GM18867 (cell line): Measurements from ENCODE around the gene FAM118A.
"Not testable (repeated sequence)": the region's sequence is repeated elsewhere in the genome, so short reads cannot be mapped to it uniquely, and the experiment has no call there.

Experiments
- ATAC-seq: cut with Tn5 transposase; IDR thresholded peaks from one replicate; pipeline ENCODE4 v1.9.1; 2021; ENCODE audit warnings: mild to moderate bottlenecking, moderate library complexity; ENCODE audit not compliant: unreplicated experiment

The FAM118A gene

GRCh38 chr22:45328822-45329529 is 19.2 kb downstream of the FAM118A start:
- no peak for ATAC-seq

- ATAC-seq, result no peak
These were observed 19.8 kb downstream of the FAM118A start for GRCh38 chr22:45329530-45329936.

- ATAC-seq, result no peak
These were observed 20.8 kb downstream of the FAM118A start for GRCh38 chr22:45330548-45330947.

- no peak for ATAC-seq
These were observed 21.8 kb downstream of the FAM118A start for GRCh38 chr22:45331486-45331885.

GRCh38 chr22:45332001-45332400 is 22.3 kb downstream of the FAM118A start:
- no peak for ATAC-seq

GRCh38 chr22:45334068-45334467 is 24.3 kb downstream of the FAM118A start:
- no peak for ATAC-seq

- ATAC-seq, result no peak
These were observed 24.8 kb downstream of the FAM118A start for GRCh38 chr22:45334528-45334927.

- ATAC-seq, result no peak
These were observed 25.5 kb downstream of the FAM118A start for GRCh38 chr22:45335021-45335818.

- no peak for ATAC-seq
These were observed 26.3 kb downstream of the FAM118A start for GRCh38 chr22:45335854-45336522.

- ATAC-seq, result no peak
These were observed 27.3 kb downstream of the FAM118A start for GRCh38 chr22:45336971-45337431.

- no peak for ATAC-seq
These were observed 27.8 kb downstream of the FAM118A start for GRCh38 chr22:45337536-45337935.

- no peak for ATAC-seq
These were observed 29.1 kb downstream of the FAM118A start for GRCh38 chr22:45338795-45339194.

- ATAC-seq, result no peak
These were observed 30.6 kb downstream of the FAM118A start for GRCh38 chr22:45340323-45340722.

- no peak for ATAC-seq
These were observed 31.8 kb downstream of the FAM118A start for GRCh38 chr22:45341498-45341897.

- ATAC-seq, result no peak
These were observed 33.4 kb downstream of the FAM118A start for GRCh38 chr22:45343143-45343542.

GRCh38 chr22:45344334-45344733 is 34.6 kb downstream of the FAM118A start:
- ATAC-seq, result no peak

GRCh38 chr22:45349916-45350315 is 40.2 kb downstream of the FAM118A start:
- no peak for ATAC-seq

- no peak for ATAC-seq
These were observed 42.2 kb downstream of the FAM118A start for GRCh38 chr22:45351956-45352355.

- ATAC-seq, result not testable (repeated sequence)
These were observed 43.0 kb downstream of the FAM118A start for GRCh38 chr22:45352757-45353156.

GRCh38 chr22:45353786-45354185 is 44.1 kb downstream of the FAM118A start:
- no peak for ATAC-seq

GRCh38 chr22:45357490-45357889 is 47.8 kb downstream of the FAM118A start:
- no peak for ATAC-seq

GRCh38 chr22:45358127-45358526 is 48.4 kb downstream of the FAM118A start:
- no peak for ATAC-seq
